SKM-1 treated with dmso at 0.1 percent for 144 hours (cell line): ENCODE data around the gene CSNK1G2.

ENCODE experiments used
- DNase-seq: peaks from one replicate; lab custom pipeline; 2025; ENCODE audit not compliant: unreplicated experiment; lab: John Stamatoyannopoulos, UW

CSNK1G2 gene

DNA sequence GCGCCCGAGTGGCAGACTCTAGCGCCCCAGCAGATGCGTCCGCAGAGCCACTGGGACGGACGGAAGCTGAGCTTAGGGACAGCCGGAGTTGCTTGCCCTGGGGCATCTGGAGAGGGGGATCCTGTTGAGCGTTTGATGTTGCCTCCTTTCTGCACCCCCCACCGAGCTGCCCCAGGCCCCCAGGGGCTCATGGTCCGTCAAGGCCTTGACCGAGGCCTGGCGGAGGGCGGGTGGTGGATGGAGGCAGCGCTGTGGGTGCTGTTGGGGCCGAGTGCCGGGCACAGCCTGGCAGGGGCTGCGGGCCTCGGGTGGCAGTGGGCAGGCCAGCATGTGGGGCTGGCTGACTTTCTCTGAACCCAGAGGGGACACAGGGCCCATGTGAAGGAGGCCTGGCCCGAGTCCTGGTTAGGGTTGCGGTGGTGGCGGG is 2.7 kb downstream of the CSNK1G2 start:
- no peak for DNase-seq

- DNase-seq, result no peak
Measured at GRCh38 chr19:1944088-1944915, 3.3 kb downstream of the CSNK1G2 start.

GRCh38 chr19:1944916-1945561 is 4.1 kb downstream of the CSNK1G2 start:
- no peak for DNase-seq

DNA sequence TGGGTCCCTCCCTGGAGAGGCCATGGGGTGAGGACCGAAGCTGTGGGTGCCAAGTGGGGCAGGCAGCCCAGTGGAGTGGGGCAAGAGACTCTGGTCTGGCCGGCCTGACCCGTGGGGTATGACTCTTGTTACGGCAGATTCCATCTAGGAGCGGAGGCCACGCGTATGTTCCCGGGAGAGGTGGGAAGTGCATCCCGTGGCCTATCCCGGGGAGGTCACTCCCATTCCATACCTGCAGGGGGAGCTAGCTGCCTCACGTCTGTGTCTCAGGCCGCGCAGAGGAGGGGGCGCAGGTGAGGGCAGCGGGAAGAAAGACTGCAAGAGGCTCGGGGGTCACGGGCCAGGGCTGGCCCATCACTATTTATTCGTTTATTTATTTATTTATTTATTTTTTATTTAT is 4.9 kb downstream of the CSNK1G2 start:
- no peak for DNase-seq

- no peak for DNase-seq
Measured at GRCh38 chr19:1947651-1948209, 6.8 kb downstream of the CSNK1G2 start.

DNA sequence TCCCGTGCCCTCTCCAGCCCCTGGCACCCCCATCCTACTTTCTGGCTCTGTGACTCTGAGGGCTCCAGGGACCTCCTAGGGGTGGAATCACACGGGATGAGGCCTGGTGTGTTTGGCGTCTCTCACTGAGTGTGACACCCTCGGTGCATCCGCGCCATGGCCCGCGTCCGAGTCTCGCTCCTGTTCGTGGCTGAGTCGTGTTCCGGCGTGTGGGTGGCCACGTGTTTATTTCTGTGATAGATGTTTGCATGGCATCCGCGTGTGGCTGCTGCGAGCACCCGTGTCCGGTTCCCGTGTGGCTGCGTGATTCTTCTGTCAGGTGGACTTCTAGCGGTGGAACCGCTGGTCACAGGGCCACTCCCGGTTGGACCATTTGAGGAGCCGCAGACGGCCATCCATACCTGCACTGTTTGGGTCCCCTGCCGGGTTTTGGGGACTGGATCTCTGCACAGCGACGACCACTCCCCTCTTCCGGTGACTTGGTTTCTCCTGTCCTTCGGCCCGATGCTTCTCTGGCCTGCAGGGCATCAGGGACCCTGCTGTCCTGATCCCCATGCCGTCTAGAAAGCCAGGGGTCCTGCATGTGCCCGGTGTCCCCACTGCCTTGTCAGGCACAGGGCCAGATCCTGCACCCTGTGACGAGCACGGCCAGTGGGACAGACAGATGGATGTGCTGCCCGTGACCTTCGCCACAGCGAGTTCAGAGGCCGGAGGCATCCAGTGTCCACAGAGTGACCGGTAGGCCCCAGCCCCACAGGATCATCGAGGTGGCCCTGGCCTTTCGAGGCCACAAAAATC is 8.5 kb downstream of the CSNK1G2 start:
- DNase-seq, result no peak

- DNase-seq, result no peak
Measured at GRCh38 chr19:1950640-1951039, 9.7 kb downstream of the CSNK1G2 start.

GRCh38 chr19:1952635-1953034 is 11.7 kb downstream of the CSNK1G2 start:
- no peak for DNase-seq

GRCh38 chr19:1953037-1953436 is 12.1 kb downstream of the CSNK1G2 start:
- DNase-seq, result no peak

DNA sequence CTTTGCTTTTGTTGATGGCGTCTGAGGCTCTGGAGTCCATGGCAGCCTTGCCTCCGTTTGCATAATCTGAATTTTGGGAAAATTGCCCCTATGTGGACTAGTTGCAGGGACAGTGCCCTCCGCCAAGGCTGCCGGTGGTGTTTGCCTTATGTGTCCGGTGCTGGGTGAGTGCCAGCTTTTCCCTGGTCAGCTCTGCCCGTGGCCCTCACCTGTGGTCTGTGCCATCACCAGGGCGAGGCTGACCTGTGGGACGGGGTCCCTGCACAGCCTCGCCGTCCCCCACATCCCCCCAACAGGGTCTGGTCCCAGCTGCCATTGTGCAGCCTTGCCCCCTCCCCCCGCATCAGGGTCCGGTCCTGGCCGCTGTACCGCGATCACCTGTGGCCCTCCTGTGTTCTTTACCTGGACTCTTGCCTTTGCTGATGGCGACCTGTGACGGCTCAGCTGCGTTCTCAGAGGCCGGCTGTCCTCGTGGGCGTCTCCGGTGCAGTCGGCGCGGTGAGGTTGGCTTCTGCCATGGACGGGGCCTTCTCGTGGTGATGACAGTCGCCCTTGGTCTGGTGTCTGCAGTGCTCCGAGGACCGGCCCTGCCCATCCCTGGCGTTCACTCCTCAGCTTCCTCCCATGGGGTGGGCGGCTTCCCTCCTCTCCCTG is 12.6 kb downstream of the CSNK1G2 start:
- no peak for DNase-seq

DNA sequence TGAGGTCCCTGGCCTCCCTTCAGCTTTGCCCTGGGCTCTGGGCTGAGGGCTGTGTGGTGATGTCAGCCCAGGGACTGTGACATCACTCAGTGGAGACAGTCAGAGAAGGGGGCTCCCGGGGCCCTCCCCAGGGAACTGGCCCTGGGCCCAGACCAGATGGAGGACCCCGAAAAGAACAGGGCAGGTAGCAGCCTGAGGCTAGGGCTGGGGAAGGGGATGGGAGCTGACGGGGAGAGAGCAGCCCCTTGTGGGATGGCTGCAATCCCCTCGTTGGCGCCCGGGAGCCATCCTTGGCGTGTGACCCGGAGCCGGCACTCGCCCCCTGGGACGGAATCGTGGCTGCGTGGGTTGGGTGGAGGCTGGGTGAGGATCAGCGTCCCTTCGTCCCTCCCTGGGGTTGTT is 13.6 kb downstream of the CSNK1G2 start:
- DNase-seq, result no peak

DNA sequence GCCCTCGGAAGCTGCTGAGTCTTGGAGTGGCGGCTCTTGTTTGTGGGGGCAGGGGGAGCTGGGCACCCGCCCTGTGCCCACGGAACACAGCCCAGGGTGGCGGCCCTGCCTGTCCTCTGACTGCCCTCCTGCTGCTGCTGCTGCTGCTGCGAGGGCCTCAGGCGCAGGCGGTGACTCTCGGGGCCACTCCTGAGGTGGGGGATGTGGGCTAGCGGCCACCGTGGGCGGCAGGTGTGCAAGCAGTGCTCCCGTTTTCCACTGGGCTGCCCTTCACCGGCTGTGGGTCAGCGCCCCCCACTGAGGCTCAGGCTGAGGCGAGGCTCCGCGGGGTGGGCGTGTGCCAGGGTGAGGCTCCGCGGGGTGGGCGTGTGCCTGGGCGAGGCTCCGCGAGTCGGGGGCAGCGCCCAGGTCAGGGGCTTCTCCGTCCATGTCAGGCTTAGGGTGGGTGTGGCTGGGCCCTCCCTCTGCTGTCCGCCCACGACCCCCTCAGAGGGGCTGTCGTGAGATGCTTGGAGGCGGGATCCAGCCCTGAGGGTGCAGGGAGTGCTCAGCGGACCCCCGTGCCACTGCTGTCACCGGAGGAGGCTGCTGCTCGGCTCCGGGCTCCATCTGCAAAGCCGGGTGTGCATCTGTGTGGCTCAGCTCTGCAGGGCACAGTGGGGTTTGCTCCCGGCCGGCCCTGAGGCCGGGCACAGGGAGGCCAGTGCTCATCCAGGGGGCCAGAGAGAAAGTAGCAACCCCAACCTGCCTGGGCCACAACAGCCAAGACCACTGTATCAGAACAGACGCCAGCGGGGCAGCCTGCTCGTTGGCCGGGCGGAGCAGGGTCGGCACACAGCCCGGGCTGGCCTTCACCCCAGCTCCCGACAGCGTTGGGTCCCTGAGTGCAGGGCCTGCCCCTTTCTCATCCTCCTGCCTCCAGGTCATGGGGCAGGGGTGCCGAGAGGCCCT is 14.5 kb downstream of the CSNK1G2 start:
- DNase-seq, result no peak

- no peak for DNase-seq
Measured at GRCh38 chr19:1956122-1956494, 15.1 kb downstream of the CSNK1G2 start.

- DNase-seq, result no peak
Measured at GRCh38 chr19:1956868-1957492, 16.0 kb downstream of the CSNK1G2 start.

DNA sequence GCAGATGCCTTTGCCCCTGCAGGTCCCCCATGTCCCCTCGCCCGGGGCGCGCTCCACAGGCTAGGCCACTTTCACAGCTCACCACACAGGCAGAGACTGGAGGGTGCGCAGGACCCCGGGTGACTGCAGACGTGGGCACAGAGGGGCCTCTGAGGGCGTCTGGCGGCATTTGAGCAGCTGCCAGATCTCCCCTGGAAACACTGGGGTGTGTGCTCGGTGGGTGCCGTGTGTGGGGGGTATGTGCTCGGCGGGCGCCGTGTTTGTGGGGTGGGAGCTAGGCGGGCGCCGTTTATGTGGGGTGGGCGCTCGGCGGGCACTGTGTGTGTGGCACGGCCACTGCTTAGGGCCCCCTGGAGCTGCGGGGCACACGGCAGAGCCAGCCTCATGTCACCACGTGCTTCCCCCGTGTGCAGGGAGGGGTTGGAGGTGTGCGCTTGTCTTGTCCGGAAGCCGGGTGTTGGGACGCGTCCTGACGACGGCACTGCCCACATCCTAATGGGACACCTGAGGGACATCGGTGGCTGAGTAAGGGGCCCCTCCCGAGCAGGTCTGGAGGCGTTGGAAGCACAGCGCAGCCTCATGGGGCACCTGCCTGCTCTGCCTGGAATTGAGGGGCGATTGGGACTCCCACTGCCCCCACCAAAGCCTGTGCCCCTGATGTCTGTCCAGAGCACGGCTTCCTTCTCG is 16.7 kb downstream of the CSNK1G2 start:
- DNase-seq, result no peak

DNA sequence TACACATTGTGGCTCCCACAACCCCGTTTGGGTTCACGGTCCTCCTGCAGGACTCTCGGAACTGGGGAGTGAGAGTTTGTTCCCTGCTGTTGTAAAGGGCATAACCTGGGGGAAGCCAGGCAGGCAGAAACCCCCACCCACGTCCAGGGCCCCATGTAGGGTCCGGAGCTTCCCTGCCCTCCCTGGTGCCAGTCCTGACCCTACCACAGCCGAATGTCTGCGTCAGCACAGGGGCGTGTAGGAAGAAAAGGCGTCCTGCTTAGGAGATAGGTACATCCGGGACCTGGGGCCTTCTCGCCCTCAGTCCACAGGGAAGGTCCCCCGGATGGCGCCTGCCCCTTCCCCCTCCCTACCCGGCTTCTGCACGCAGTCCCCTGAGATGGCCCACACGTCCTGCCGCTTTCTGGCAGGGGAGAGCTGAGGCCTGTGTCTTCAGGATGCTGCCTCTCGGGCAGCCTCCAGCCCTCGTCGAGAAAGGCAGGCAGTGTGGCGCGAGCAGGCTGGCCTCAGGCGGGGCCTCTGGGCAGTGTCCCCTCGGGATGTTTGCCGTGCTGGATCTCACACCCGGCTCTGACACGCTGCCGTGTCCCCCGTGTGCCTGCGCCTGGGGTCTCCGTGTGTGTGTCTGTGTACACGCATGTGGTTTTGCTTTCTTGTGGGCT is 19.1 kb downstream of the CSNK1G2 start:
- no peak for DNase-seq

DNA sequence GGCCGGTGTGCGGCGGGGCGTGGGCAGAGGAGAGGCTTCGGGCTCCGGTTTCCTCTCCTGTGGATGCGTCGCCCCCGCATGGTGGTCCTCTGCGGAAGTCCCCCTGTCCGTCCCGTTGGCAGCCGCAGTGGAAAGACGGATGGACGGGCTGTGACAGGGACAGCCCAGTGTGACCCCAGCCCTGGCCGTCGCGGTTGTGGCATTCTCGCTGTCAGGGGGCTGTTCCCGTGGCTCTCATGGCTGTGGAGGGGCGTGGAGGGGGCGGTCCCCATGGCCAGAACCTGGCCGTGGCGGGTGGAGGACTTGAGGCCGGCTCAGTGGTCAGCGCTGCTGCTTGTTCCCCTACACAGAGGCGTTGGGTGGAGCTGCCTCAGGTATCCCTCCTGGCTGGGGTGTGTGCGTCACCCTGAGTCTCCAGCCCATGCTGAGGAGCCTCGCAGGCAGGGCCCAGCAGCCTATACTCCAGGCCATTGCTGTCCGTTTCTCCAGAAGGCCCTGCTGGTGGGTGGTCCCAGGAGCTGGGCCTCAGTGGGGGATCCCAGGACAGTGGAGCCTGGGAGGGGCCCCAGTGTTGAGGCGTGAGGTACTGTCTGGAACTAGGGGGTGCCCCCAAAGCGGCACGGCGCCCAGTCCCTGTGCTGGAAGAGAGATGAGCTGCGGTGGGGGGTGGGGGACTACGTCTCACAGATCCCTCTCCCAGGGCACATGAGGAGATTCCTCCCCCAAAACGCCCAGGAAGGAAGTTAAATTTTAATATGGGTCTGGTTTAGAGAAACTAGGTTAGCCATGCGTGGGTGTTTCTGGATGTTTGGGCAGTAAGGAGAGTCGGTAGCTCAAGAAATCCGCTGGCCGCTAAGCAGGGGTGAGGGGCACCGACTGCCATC is 20.3 kb downstream of the CSNK1G2 start:
- no peak for DNase-seq
